ENCODE data around the gene HRK. TPM values are rescaled to one million over a fixed set of nuclear protein-coding genes. Genes with fewer than 3 reads are reported as not detected.

HRK gene
- total RNA-seq, 4 donors from 2014 or later, result under 0.01 to 0.45 (median 0.08) TPM; not detected in 1

- no peak for ATAC-seq
- H3K27ac ChIP-seq, result no peak overlapping the region
Observed at GRCh38 chr12:116862167-116862566, 19.1 kb downstream of the HRK start.

DNA sequence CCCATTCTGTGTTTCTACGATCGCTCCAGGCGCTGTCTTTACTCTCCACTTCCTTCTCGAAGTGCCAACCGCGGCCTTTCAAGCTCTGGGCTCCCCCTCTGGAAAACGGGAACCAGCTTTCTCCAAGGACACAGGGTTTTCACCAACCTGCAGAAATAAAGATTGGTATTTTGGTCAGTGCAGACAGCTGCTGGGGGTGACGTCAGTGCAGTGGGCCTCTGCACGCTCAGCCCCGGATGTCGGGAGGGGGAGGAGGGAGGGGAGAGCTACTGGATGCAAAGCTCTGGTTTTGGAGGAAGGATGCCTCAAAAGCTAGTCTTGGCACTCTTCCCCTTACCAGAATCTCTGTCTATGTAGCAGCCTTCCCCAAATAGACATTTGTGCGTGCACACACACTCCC, 19.9 kb downstream of the HRK start:
- H3K27me3 ChIP-seq, result peaks cover 61% of the 10 kb centered on the region
- TF ChIP-seq EP300 (IDR thresholded peaks at IDR 0.05) (no peak), POLR2A (IDR thresholded peaks at IDR 0.05) (no peak), POLR2AphosphoS5 (IDR thresholded peaks at IDR 0.05) (no peak)
- TF ChIP-seq, protein P1, sequence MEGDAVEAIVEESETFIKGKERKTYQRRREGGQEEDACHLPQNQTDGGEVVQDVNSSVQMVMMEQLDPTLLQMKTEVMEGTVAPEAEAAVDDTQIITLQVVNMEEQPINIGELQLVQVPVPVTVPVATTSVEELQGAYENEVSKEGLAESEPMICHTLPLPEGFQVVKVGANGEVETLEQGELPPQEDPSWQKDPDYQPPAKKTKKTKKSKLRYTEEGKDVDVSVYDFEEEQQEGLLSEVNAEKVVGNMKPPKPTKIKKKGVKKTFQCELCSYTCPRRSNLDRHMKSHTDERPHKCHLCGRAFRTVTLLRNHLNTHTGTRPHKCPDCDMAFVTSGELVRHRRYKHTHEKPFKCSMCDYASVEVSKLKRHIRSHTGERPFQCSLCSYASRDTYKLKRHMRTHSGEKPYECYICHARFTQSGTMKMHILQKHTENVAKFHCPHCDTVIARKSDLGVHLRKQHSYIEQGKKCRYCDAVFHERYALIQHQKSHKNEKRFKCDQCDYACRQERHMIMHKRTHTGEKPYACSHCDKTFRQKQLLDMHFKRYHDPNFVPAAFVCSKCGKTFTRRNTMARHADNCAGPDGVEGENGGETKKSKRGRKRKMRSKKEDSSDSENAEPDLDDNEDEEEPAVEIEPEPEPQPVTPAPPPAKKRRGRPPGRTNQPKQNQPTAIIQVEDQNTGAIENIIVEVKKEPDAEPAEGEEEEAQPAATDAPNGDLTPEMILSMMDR (IDR thresholded peaks at IDR 0.05), result no peak
- peaks cover 0 to 26% (median 0%) of the 10 kb centered on the region in 3 donors for H3K4me1 ChIP-seq
- H3K4me3 ChIP-seq, result no peak overlapping the region
- no peaks in the 10 kb centered on the region for H3K36me3 ChIP-seq
- H3K27ac ChIP-seq, result no peak overlapping the region
- 44 to 52% methylated on average over 5 to 7 of the region's 12 CpGs for WGBS, 2 donors (ENCODE audit: low coverage in 1 of 2)
- no peaks in the 10 kb centered on the region for H3K9me3 ChIP-seq
- no peak for ATAC-seq

More at GRCh38 chr12:116862167-116862566, 19.1 kb downstream of the HRK start:
- TF ChIP-seq EP300 (IDR thresholded peaks at IDR 0.05), result no peak
- TF ChIP-seq POLR2AphosphoS5 (IDR thresholded peaks at IDR 0.05), result no peak
- TF ChIP-seq, protein P1 (IDR thresholded peaks at IDR 0.05), result no peak
- no peak for TF ChIP-seq POLR2A (IDR thresholded peaks at IDR 0.05)
- H3K4me1 ChIP-seq, result peaks cover 0 to 26% (median 0%) of the 10 kb centered on the region in 3 donors
- no peaks in the 10 kb centered on the region for H3K36me3 ChIP-seq
- H3K27me3 ChIP-seq, result peaks cover 52% of the 10 kb centered on the region
- H3K9me3 ChIP-seq, result no peaks in the 10 kb centered on the region
- H3K4me3 ChIP-seq, result no peak overlapping the region
- WGBS, 2 donors (ENCODE audit: low coverage in 1 of 2), result 89 to 95% methylated on average over 4 of the region's 4 CpGs

- no peak for ATAC-seq
- H3K36me3 ChIP-seq, result no peaks in the 10 kb centered on the region
- no peak overlapping the region for H3K27ac ChIP-seq
- H3K4me1 ChIP-seq, result peaks cover 0 to 25% (median 0%) of the 10 kb centered on the region in 3 donors
- 49 to 64% methylated on average over 2 to 3 of the region's 3 CpGs for WGBS, 2 donors (ENCODE audit: low coverage in 1 of 2)
- TF ChIP-seq POLR2A (IDR thresholded peaks at IDR 0.05) (no peak), POLR2AphosphoS5 (IDR thresholded peaks at IDR 0.05) (no peak), EP300 (IDR thresholded peaks at IDR 0.05) (no peak)
- TF ChIP-seq, protein P1 (IDR thresholded peaks at IDR 0.05), result no peak
- no peaks in the 10 kb centered on the region for H3K9me3 ChIP-seq
- H3K4me3 ChIP-seq, result peak overlapping the region in 1 of 2 donors; percentile 23
- peaks cover 71% of the 10 kb centered on the region for H3K27me3 ChIP-seq
Observed at GRCh38 chr12:116860263-116860662, 21.0 kb downstream of the HRK start.

GRCh38 chr12:116859079-116859478, 22.2 kb downstream of the HRK start:
- Histone ChIP-seq H3K36me3 (no peaks in the 10 kb centered on the region), H3K4me3 (no peak overlapping the region), H3K27ac (no peak overlapping the region), H3K4me1 (peaks cover 0 to 13% (median 0%) of the 10 kb centered on the region in 3 donors), H3K27me3 (peaks cover 79% of the 10 kb centered on the region), H3K9me3 (no peaks in the 10 kb centered on the region)
- TF ChIP-seq EP300 (IDR thresholded peaks at IDR 0.05) (no peak), POLR2A (IDR thresholded peaks at IDR 0.05) (no peak), POLR2AphosphoS5 (IDR thresholded peaks at IDR 0.05) (no peak)
- TF ChIP-seq, protein P1 (IDR thresholded peaks at IDR 0.05), result no peak
- ATAC-seq, result no peak
- 10 to 41% methylated on average over 2 to 5 of the region's 5 CpGs for WGBS, 2 donors (ENCODE audit: low coverage in 1 of 2)

- no peaks in the 10 kb centered on the region for H3K9me3 ChIP-seq
- peaks cover 84% of the 10 kb centered on the region for H3K27me3 ChIP-seq
- H3K27ac ChIP-seq, result no peak overlapping the region
- peaks cover 0 to 12% (median 0%) of the 10 kb centered on the region in 3 donors for H3K4me1 ChIP-seq
- no peak overlapping the region for H3K4me3 ChIP-seq
- TF ChIP-seq POLR2AphosphoS5 (IDR thresholded peaks at IDR 0.05), result no peak
- TF ChIP-seq, protein P1 (IDR thresholded peaks at IDR 0.05), result no peak
- 73 to 80% methylated on average over 1 to 10 of the region's 11 CpGs for WGBS, 2 donors (ENCODE audit: low coverage in 1 of 2)
- no peaks in the 10 kb centered on the region for H3K36me3 ChIP-seq
- no peak for ATAC-seq
Observed at GRCh38 chr12:116856729-116857128, 24.5 kb downstream of the HRK start.

All from gastroesophageal sphincter (tissue), 4 donors.